Measurements from ENCODE around the gene CLPTM1. TPM values are rescaled to one million over a fixed set of nuclear protein-coding genes. Genes with fewer than 3 reads are reported as not detected.

CLPTM1 gene
- total RNA-seq, 1 experiment from 2014 or later, result 82.0 TPM

DNA sequence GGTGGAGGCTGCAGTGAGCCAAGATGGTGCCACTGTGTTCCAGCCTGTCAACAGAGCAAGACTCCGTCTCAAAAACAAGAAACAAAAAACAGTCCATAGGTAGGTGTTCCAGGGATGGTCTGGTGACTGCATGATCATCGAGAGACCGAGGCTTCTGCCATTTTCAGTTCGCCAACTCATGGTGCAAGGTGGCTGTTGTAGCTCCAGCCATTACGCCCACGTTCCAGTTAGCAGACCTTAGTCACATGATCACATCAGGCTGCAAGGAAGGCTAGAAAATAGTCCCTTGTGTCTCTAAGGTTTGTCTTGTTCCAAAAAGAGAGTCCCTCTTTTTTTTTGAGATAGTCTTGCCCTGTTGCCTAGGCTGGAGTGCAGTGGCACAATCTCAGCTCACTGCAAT is 80.6 kb downstream of the CLPTM1 start:
- Histone ChIP-seq H2BK12ac (ENCODE audit: insufficient read length, low read depth, low read length) (no peak overlapping the region), H4K20me1 (ENCODE audit: control insufficient read depth, insufficient read depth, insufficient read length) (no peaks in the 10 kb centered on the region), H3K79me2 (ENCODE audit: insufficient read depth, low read length) (peaks cover 10% of the 10 kb centered on the region; the same call in 1 of the 2 replicates), H3K9ac (ENCODE audit: extremely low read depth, insufficient read length, low read length) (no peak overlapping the region), H3K27me3 (ENCODE audit: insufficient read depth, low read length) (no peaks in the 10 kb centered on the region), H4K8ac (replicated peaks; ENCODE audit: insufficient read length, low read depth, low read length) (no peak overlapping the region), H2BK120ac (ENCODE audit: low read depth, low read length, poor library complexity, severe bottlenecking) (no peak overlapping the region), H4K5ac (ENCODE audit: insufficient read length, low read depth, low read length) (no peak overlapping the region), H2BK15ac (ENCODE audit: low read depth, low read length) (no peak overlapping the region), H2BK20ac (ENCODE audit: low read depth, low read length, poor library complexity, severe bottlenecking) (no peak overlapping the region), H3K56ac (ENCODE audit: insufficient read length, low read depth, low read length) (no peak overlapping the region), H2AK5ac (ENCODE audit: insufficient read length, low read length) (no peak overlapping the region), H3K79me1 (ENCODE audit: insufficient read depth, low read depth, low read length, poor library complexity, severe bottlenecking) (peaks cover 14% of the 10 kb centered on the region), H3K4me1 (ENCODE audit: insufficient read depth, low read length) (no peaks in the 10 kb centered on the region; the same call in 1 of the 2 replicates), H3K23ac (ENCODE audit: insufficient read length, low read depth, low read length) (no peak overlapping the region), H3K14ac (ENCODE audit: insufficient read depth, low read length) (no peak overlapping the region; the same call in 1 of the 2 replicates), H4K91ac (ENCODE audit: insufficient read length, low read depth, low read length) (no peak overlapping the region), H3K23me2 (ENCODE audit: insufficient read length, low read depth, low read length, poor library complexity, severe bottlenecking) (peaks cover 6% of the 10 kb centered on the region), H3K4me2 (ENCODE audit: insufficient read depth, insufficient read length, low read length) (no peak overlapping the region), H3K4ac (ENCODE audit: low read depth, low read length) (no peak overlapping the region), H3K27ac (ENCODE audit: insufficient read length, low read depth, low read length) (no peak overlapping the region), H3T11ph (ENCODE audit: low read length) (no peak overlapping the region), H3K9me3 (ENCODE audit: control insufficient read depth, low read depth, low read length) (no peaks in the 10 kb centered on the region), H2BK5ac (ENCODE audit: insufficient read length, low read length) (no peak overlapping the region), H2AFZ (ENCODE audit: low read length) (no peak overlapping the region), H3K18ac (ENCODE audit: insufficient read length, low read depth, low read length) (no peak overlapping the region)
- H3K27me3 Mint-ChIP-seq (ENCODE audit: low read depth), result no peaks in the 10 kb centered on the region
- no CpG with 5 or more reads among the region's 6 CpGs for WGBS (ENCODE audit: extremely low coverage, insufficient read length, low lambda C conversion rate)
- no peaks in the 10 kb centered on the region; a peak in 2 of 5 replicates for H3K9me3 Mint-ChIP-seq
- no peak for DNase-seq
- H3K4me1 Mint-ChIP-seq, result peaks cover 10 to 13% of the 10 kb centered on the region in 2 experiments
- peaks cover 8 to 45% (median 29%) of the 10 kb centered on the region in 3 experiments; a peak in 6 of 7 replicates for H3K36me3 Mint-ChIP-seq (ENCODE audit: insufficient read depth in 1 of 3, low read depth in 3 of 3)
- TF ChIP-seq, protein P1, sequence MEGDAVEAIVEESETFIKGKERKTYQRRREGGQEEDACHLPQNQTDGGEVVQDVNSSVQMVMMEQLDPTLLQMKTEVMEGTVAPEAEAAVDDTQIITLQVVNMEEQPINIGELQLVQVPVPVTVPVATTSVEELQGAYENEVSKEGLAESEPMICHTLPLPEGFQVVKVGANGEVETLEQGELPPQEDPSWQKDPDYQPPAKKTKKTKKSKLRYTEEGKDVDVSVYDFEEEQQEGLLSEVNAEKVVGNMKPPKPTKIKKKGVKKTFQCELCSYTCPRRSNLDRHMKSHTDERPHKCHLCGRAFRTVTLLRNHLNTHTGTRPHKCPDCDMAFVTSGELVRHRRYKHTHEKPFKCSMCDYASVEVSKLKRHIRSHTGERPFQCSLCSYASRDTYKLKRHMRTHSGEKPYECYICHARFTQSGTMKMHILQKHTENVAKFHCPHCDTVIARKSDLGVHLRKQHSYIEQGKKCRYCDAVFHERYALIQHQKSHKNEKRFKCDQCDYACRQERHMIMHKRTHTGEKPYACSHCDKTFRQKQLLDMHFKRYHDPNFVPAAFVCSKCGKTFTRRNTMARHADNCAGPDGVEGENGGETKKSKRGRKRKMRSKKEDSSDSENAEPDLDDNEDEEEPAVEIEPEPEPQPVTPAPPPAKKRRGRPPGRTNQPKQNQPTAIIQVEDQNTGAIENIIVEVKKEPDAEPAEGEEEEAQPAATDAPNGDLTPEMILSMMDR (conservative IDR thresholded peaks at IDR 0.05), result no peak
- H3K4me3 Mint-ChIP-seq, result no peak overlapping the region
- no peak overlapping the region for H3K27ac Mint-ChIP-seq
